CD4-positive, alpha-beta T cell treated with Interleukin-4 for 1 hour (primary cell): ENCODE results near the gene LANCL2.
A peak's percentile ranks its signal among the peaks of the same experiment; 100 is the strongest.
"Not testable (repeated sequence)": the region's sequence is repeated elsewhere in the genome, so short reads cannot be mapped to it uniquely, and the experiment has no call there.

Source experiments
- DNase-seq, 2 donors: peaks; one replicate each; pipeline ENCODE4 v3.0.0-alpha.2; 2020 to 2022

The LANCL2 gene

GRCh38 chr7:55409482-55410225 is 44.5 kb downstream of the LANCL2 start:
- no peak for DNase-seq

GRCh38 chr7:55410667-55411239 is 45.6 kb downstream of the LANCL2 start:
- DNase-seq, result no peak

GRCh38 chr7:55411844-55412243 is 46.7 kb downstream of the LANCL2 start:
- DNase-seq, result no peak

- DNase-seq, result no peak
These were observed 48.3 kb downstream of the LANCL2 start for GRCh38 chr7:55413442-55413841.

- DNase-seq, result peak; percentile 77 to 81
These were observed 50.1 kb downstream of the LANCL2 start for GRCh38 chr7:55415173-55415778.

GRCh38 chr7:55417456-55417855 is 52.3 kb downstream of the LANCL2 start:
- DNase-seq, result not testable (repeated sequence)

- DNase-seq, result no peak
These were observed 55.4 kb downstream of the LANCL2 start for GRCh38 chr7:55420530-55420929.

GRCh38 chr7:55423277-55423711 is 58.2 kb downstream of the LANCL2 start:
- no peak for DNase-seq

GRCh38 chr7:55423891-55424290 is 58.8 kb downstream of the LANCL2 start:
- no peak for DNase-seq

- DNase-seq, result no peak
These were observed 60.1 kb downstream of the LANCL2 start for GRCh38 chr7:55425141-55425752.

GRCh38 chr7:55426676-55427075 is 61.5 kb downstream of the LANCL2 start:
- DNase-seq, result no peak

GRCh38 chr7:55427342-55427741 is 62.2 kb downstream of the LANCL2 start:
- DNase-seq, result no peak

- DNase-seq, result no peak
These were observed 62.7 kb downstream of the LANCL2 start for GRCh38 chr7:55427800-55428199.

GRCh38 chr7:55429835-55430499 is 64.8 kb downstream of the LANCL2 start:
- no peak for DNase-seq

GRCh38 chr7:55431898-55432297 is 66.8 kb downstream of the LANCL2 start:
- DNase-seq, result no peak

GRCh38 chr7:55432506-55432905 is 67.4 kb downstream of the LANCL2 start:
- DNase-seq, result no peak

GRCh38 chr7:55432939-55433784 is 68.0 kb downstream of the LANCL2 start:
- peak in 1 of 2 donors; percentile 47 for DNase-seq

GRCh38 chr7:55435466-55435865 is 70.3 kb downstream of the LANCL2 start:
- no peak for DNase-seq

- no peak for DNase-seq
These were observed 71.3 kb downstream of the LANCL2 start for GRCh38 chr7:55436457-55436856.

GRCh38 chr7:55437375-55437774 is 72.2 kb downstream of the LANCL2 start:
- DNase-seq, result no peak

GRCh38 chr7:55438085-55438756 is 73.1 kb downstream of the LANCL2 start:
- no peak for DNase-seq
